Vagina (tissue), 2 donors: ENCODE data around the gene MAP3K9.

Source experiments
- CTCF ChIP-seq, 3 experiments: fragments of 450-650 bp in 2 of 3; fragments of 200-600 bp in 1 of 3; sonication (generic) in 1 of 3; IDR thresholded peaks; one replicate each; pipeline ENCODE4 v1.5.1; 2017 to 2019; ENCODE audit warnings: antibody characterized with exemption in 3 of 3, mild to moderate bottlenecking in 2 of 3, moderate library complexity in 2 of 3
- POLR2A ChIP-seq, 2 donors: fragments of 450-650 bp; IDR thresholded peaks; one replicate each; pipeline ENCODE4 v1.6.1; 2017; ENCODE audit warnings: antibody characterized with exemption in 2 of 2, mild to moderate bottlenecking in 2 of 2, moderate library complexity in 2 of 2
- POLR2AphosphoS5 ChIP-seq, 2 donors: sonication (generic); formaldehyde crosslinking; IDR thresholded peaks; one replicate each; pipeline ENCODE4 v1.9.0; 2017; ENCODE audit warnings: antibody characterized with exemption in 2 of 2, mild to moderate bottlenecking in 2 of 2, low read depth in 1 of 2; ENCODE audit not compliant: insufficient read depth in 1 of 2

- no peak for TF ChIP-seq CTCF (IDR thresholded peaks at IDR 0.05)
- TF ChIP-seq POLR2AphosphoS5 (IDR thresholded peaks at IDR 0.05; ENCODE audit: insufficient read depth in 1 of 2, low read depth in 1 of 2) = no peak
- no peak for TF ChIP-seq POLR2A (IDR thresholded peaks at IDR 0.05)
Observed at GRCh38 chr14:70707138-70708038, 101.9 kb downstream of the MAP3K9 start.
